Parathyroid adenoma (tissue), 2 donors: ENCODE results near the gene LUC7L3.

ENCODE experiments used
- H2AFZ ChIP-seq: fragments of 300-600 bp; sonication (generic); one replicate; pipeline ENCODE4 v1.7.0; 2017; ENCODE audit warnings: antibody characterized with exemption, mild to moderate bottlenecking
- H3K27ac ChIP-seq: fragments of 300-600 bp; sonication (generic); one replicate; pipeline ENCODE4 v1.7.0; 2017
- H3K27me3 ChIP-seq: fragments of 300-600 bp; sonication (generic); one replicate; pipeline ENCODE4 v1.7.0; 2017; ENCODE audit warnings: low read length; ENCODE audit not compliant: control insufficient read depth, insufficient read depth
- H3K36me3 ChIP-seq: fragments of 300-600 bp; sonication (generic); one replicate; pipeline ENCODE4 v1.7.0; 2017; ENCODE audit warnings: low read length; ENCODE audit not compliant: control insufficient read depth, insufficient read depth
- H3K4me1 ChIP-seq: fragments of 300-600 bp; sonication (generic); one replicate; pipeline ENCODE4 v1.7.0; 2017; ENCODE audit warnings: control low read depth
- H3K4me2 ChIP-seq: fragments of 300-600 bp; sonication (generic); one replicate; pipeline ENCODE4 v1.7.0; 2017; ENCODE audit warnings: low read length
- H3K4me3 ChIP-seq: fragments of 300-600 bp; sonication (generic); one replicate; pipeline ENCODE4 v1.7.0; 2017; ENCODE audit warnings: low read depth, low read length
- H3K79me2 ChIP-seq: fragments of 300-600 bp; sonication (generic); one replicate; pipeline ENCODE4 v1.7.0; 2017; ENCODE audit warnings: control low read depth
- H3K9ac ChIP-seq: fragments of 300-600 bp; sonication (generic); one replicate; pipeline ENCODE4 v1.7.0; 2017; ENCODE audit warnings: mild to moderate bottlenecking
- H3K9me3 ChIP-seq: fragments of 300-600 bp; sonication (generic); one replicate; pipeline ENCODE4 v1.7.0; 2017; ENCODE audit warnings: low read length; ENCODE audit not compliant: control insufficient read depth
- CTCF ChIP-seq: fragments of 300-600 bp; sonication (generic); IDR thresholded peaks from one replicate; pipeline ENCODE4 v1.7.0; 2017; ENCODE audit warnings: antibody characterized with exemption, mild to moderate bottlenecking
- donor health status: primary hyperparathyroidism.

The LUC7L3 gene

GRCh38 chr17:50697663-50698272 is 21.6 kb upstream of the LUC7L3 start:
- peaks cover under 1% of the 10 kb centered on the region for H3K4me1 ChIP-seq
- no peak overlapping the region for H3K4me2 ChIP-seq
- no peaks in the 10 kb centered on the region for H3K9me3 ChIP-seq
- H3K9ac ChIP-seq, result no peak overlapping the region
- no peaks in the 10 kb centered on the region for H3K27me3 ChIP-seq
- H3K27ac ChIP-seq, result no peak overlapping the region
- H3K79me2 ChIP-seq, result peaks cover 2% of the 10 kb centered on the region
- no peaks in the 10 kb centered on the region for H3K36me3 ChIP-seq
- no peak overlapping the region for H2AFZ ChIP-seq
- H3K4me3 ChIP-seq, result no peak overlapping the region
- no peak for TF ChIP-seq CTCF

GRCh38 chr17:50699410-50699809 is 20.0 kb upstream of the LUC7L3 start:
- Histone ChIP-seq H3K9me3 (no peaks in the 10 kb centered on the region), H3K4me2 (no peak overlapping the region), H3K27me3 (no peaks in the 10 kb centered on the region), H3K9ac (no peak overlapping the region), H3K4me1 (peaks cover 8% of the 10 kb centered on the region), H3K79me2 (peaks cover 10% of the 10 kb centered on the region), H3K4me3 (no peak overlapping the region), H3K36me3 (no peaks in the 10 kb centered on the region), H2AFZ (no peak overlapping the region), H3K27ac (no peak overlapping the region)
- TF ChIP-seq CTCF, result no peak

GRCh38 chr17:50703162-50703561 is 16.2 kb upstream of the LUC7L3 start:
- Histone ChIP-seq H3K27me3 (no peaks in the 10 kb centered on the region), H3K4me1 (peaks cover 16% of the 10 kb centered on the region), H3K9ac (no peak overlapping the region), H3K27ac (no peak overlapping the region), H3K79me2 (peaks cover 12% of the 10 kb centered on the region), H3K4me3 (no peak overlapping the region), H3K36me3 (no peaks in the 10 kb centered on the region), H3K9me3 (no peaks in the 10 kb centered on the region), H2AFZ (no peak overlapping the region), H3K4me2 (no peak overlapping the region)
- no peak for TF ChIP-seq CTCF

GRCh38 chr17:50707289-50708049 is 11.9 kb upstream of the LUC7L3 start, which contains the start of gene ANKRD40:
TSS of gene ANKRD40 (minus strand) at chr17:50707914. CDS start at chr17:50707654, 260 bp downstream.
- H3K4me1 ChIP-seq, result peaks cover 28% of the 10 kb centered on the region

More at GRCh38 chr17:50707289-50708049, 11.9 kb upstream of the LUC7L3 start, which contains the start of gene ANKRD40:
- H2AFZ ChIP-seq, result peak within 1 kb of the TSS; percentile 88
- peak within 1 kb of the TSS; percentile 97 for H3K4me2 ChIP-seq
- peak within 1 kb of the TSS; percentile 75 for H3K4me3 ChIP-seq
- no peak for TF ChIP-seq CTCF
- peak within 1 kb of the TSS; percentile 97 for H3K27ac ChIP-seq
- H3K9me3 ChIP-seq, result no peaks in the 10 kb centered on the region
- H3K9ac ChIP-seq, result peak within 1 kb of the TSS; percentile 69
- peaks cover 25% of the 10 kb centered on the region for H3K79me2 ChIP-seq
- H3K27me3 ChIP-seq, result no peaks in the 10 kb centered on the region
- H3K36me3 ChIP-seq, result no peaks in the 10 kb centered on the region
